Endodermal cell (in vitro differentiated cells): ENCODE results near the gene COX6A2. TPM values are rescaled to one million over a fixed set of nuclear protein-coding genes. Genes with fewer than 3 reads are reported as not detected.

Experiments
- DNase-seq: peaks from one replicate; pipeline ENCODE4 v3.0.0-alpha.2; 2017
- H3K27ac ChIP-seq: 2 replicates; pipeline ENCODE4 v1.5.1; 2013; ENCODE audit warnings: mild to moderate bottlenecking, low read depth, low read length, moderate library complexity
- H3K27me3 ChIP-seq: 2 replicates; pipeline ENCODE4 v1.6.1; 2013; ENCODE audit warnings: mild to moderate bottlenecking, low read length, moderate library complexity; ENCODE audit not compliant: insufficient read depth, control insufficient read depth, poor library complexity, severe bottlenecking
- H3K36me3 ChIP-seq: 2 replicates; pipeline ENCODE4 v1.7.0; 2013; ENCODE audit warnings: mild to moderate bottlenecking, low read length, moderate library complexity; ENCODE audit not compliant: control insufficient read depth, insufficient read depth
- H3K4me1 ChIP-seq: one replicate; pipeline ENCODE4 v1.7.0; 2013; ENCODE audit warnings: low read length; ENCODE audit not compliant: control insufficient read depth, insufficient read depth
- H3K4me3 ChIP-seq: 2 replicates; pipeline ENCODE4 v1.5.1; 2013; ENCODE audit warnings: mild to moderate bottlenecking, low read length, moderate library complexity
- H3K9ac ChIP-seq: 2 replicates; pipeline ENCODE4 v1.6.1; 2013; ENCODE audit warnings: mild to moderate bottlenecking, low read length, moderate library complexity; ENCODE audit not compliant: poor library complexity, severe bottlenecking; ENCODE audit errors: extremely low read depth
- H3K9me3 ChIP-seq: 2 replicates; pipeline ENCODE4 v1.6.1; 2013; ENCODE audit warnings: mild to moderate bottlenecking, low read length, moderate library complexity; ENCODE audit not compliant: control insufficient read depth
- H3K27ac Mint-ChIP-seq: 2 replicates; pipeline ENCODE4 v1.8.0; 2020; ENCODE audit warnings: mixed read lengths
- H3K27me3 Mint-ChIP-seq: 2 replicates; pipeline ENCODE4 v1.8.0; 2021; ENCODE audit warnings: mild to moderate bottlenecking, mixed read lengths; ENCODE audit not compliant: insufficient read depth
- H3K36me3 Mint-ChIP-seq: 2 replicates; pipeline ENCODE4 v1.8.0; 2020; ENCODE audit warnings: low read depth, mixed read lengths
- H3K4me1 Mint-ChIP-seq: 2 replicates; pipeline ENCODE4 v1.8.0; 2020; ENCODE audit warnings: mixed read lengths
- H3K4me3 Mint-ChIP-seq: 2 replicates; pipeline ENCODE4 v1.8.0; 2020; ENCODE audit warnings: mild to moderate bottlenecking, moderate library complexity, mixed read lengths
- H3K9me3 Mint-ChIP-seq: 2 replicates; pipeline ENCODE4 v1.8.0; 2020; ENCODE audit warnings: mild to moderate bottlenecking, mixed read lengths
- WGBS, 2 experiments: methylation state at CpG; one replicate each; pipeline versions ENCODE4 v1.1.5 to v1.1.7; 2013; ENCODE audit warnings: missing lambda C conversion rate in 2 of 2, mixed read lengths in 1 of 2; ENCODE audit not compliant: insufficient coverage in 1 of 2, insufficient read length in 1 of 2; 5-methylcytosine and 5-hydroxymethylcytosine counted together
- total RNA-seq, 2 donors: library from RNA; stranded (reverse); fragmentation: NEBNext Ultra II Directional in 1 of 2; extraction: Animal tissue kit (Norgen Biotek cat#: 25700) in 1 of 2; gene quantifications; 2 replicates in 1 of 2; 3 replicates in 1 of 2; pipeline ENCODE4 v1.2.1, GENCODE V29; 2021
- TF ChIP-seq, protein P1 (sequence below): fragments of 200-600 bp; sonication (generic); conservative IDR thresholded peaks from 2 replicates; pipeline ENCODE4 v1.5.0; 2021; ENCODE audit warnings: antibody characterized with exemption, mild to moderate bottlenecking

COX6A2 gene
- total RNA-seq, 2 donors from 2014 or later, result not detected

GRCh38 chr16:31471241-31471874 is 43.2 kb upstream of the COX6A2 start:
- no peak for DNase-seq
- peak overlapping the region; percentile 27 for H3K9ac ChIP-seq
- H3K4me3 ChIP-seq, result peak overlapping the region; percentile 80
- H3K4me1 ChIP-seq, result no peaks in the 10 kb centered on the region
- TF ChIP-seq, protein P1, sequence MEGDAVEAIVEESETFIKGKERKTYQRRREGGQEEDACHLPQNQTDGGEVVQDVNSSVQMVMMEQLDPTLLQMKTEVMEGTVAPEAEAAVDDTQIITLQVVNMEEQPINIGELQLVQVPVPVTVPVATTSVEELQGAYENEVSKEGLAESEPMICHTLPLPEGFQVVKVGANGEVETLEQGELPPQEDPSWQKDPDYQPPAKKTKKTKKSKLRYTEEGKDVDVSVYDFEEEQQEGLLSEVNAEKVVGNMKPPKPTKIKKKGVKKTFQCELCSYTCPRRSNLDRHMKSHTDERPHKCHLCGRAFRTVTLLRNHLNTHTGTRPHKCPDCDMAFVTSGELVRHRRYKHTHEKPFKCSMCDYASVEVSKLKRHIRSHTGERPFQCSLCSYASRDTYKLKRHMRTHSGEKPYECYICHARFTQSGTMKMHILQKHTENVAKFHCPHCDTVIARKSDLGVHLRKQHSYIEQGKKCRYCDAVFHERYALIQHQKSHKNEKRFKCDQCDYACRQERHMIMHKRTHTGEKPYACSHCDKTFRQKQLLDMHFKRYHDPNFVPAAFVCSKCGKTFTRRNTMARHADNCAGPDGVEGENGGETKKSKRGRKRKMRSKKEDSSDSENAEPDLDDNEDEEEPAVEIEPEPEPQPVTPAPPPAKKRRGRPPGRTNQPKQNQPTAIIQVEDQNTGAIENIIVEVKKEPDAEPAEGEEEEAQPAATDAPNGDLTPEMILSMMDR, result no peak
- peaks cover 54% of the 10 kb centered on the region for H3K27me3 Mint-ChIP-seq
- H3K9me3 ChIP-seq, result no peaks in the 10 kb centered on the region
- H3K36me3 Mint-ChIP-seq, result peaks cover 17% of the 10 kb centered on the region
- H3K9me3 Mint-ChIP-seq, result no peaks in the 10 kb centered on the region
- H3K4me3 Mint-ChIP-seq, result peak overlapping the region; percentile 66
- H3K4me1 Mint-ChIP-seq, result peaks cover 10% of the 10 kb centered on the region
- H3K36me3 ChIP-seq, result peaks cover 17% of the 10 kb centered on the region
- 47 to 68% methylated on average over 4 to 15 of the region's 15 CpGs for WGBS, 2 experiments
- no peaks in the 10 kb centered on the region for H3K27me3 ChIP-seq
- peak overlapping the region; percentile 72 for H3K27ac ChIP-seq
- no peak overlapping the region for H3K27ac Mint-ChIP-seq

DNA sequence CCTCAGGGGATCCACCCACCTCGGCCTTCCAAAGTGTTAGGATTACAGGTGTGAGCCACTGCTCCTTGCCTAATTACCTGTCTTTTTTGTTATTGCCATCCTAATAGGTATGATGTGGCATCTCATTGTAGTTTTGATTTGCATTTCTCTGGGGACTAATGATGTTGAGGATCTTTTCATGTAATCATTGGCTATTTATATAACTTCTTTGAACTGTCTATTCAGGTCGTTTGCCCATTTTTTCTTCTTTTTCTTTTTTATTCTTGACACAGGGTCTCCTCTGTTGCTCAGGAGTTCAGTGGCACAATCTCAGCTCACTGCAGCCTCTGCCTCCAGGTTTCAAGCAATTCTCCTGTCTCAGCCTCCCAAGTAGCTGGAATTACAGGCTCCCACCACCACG is 42.5 kb upstream of the COX6A2 start:
- peaks cover 17% of the 10 kb centered on the region for H3K36me3 ChIP-seq
- H3K9me3 Mint-ChIP-seq, result no peaks in the 10 kb centered on the region
- peaks cover 20% of the 10 kb centered on the region for H3K36me3 Mint-ChIP-seq
- H3K4me3 Mint-ChIP-seq, result no peak overlapping the region
- no peak overlapping the region for H3K9ac ChIP-seq
- H3K27me3 Mint-ChIP-seq, result peaks cover 47% of the 10 kb centered on the region
- H3K27me3 ChIP-seq, result no peaks in the 10 kb centered on the region
- TF ChIP-seq, protein P1, result no peak
- peaks cover 6% of the 10 kb centered on the region for H3K4me1 Mint-ChIP-seq
- H3K27ac Mint-ChIP-seq, result no peak overlapping the region
- no peak overlapping the region for H3K27ac ChIP-seq
- no peaks in the 10 kb centered on the region for H3K4me1 ChIP-seq
- WGBS, 2 experiments, result 86 to 92% methylated on average over 2 to 3 of the region's 3 CpGs
- H3K4me3 ChIP-seq, result no peak overlapping the region
- H3K9me3 ChIP-seq, result no peaks in the 10 kb centered on the region
- DNase-seq, result no peak

DNA sequence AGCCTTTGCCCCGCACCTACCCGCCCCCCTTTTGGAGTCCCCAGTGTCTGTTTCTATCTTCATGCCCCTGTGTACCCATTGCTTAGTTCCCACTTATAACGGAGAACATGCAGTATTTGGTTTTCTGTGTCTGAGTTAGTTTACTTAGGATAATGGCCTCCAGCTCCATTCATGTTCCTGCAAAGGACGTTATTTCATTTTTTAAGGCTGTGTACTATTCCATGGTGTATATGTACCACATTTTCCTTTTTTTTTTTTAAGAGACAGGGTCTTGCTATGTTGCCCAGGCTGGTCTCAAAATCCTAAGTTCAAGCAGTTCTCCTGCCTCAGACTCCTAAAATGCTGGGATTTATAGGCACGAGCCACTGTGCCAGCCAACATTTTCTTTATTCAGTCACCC is 39.7 kb upstream of the COX6A2 start:
- TF ChIP-seq, protein P1, result no peak
- H3K9me3 ChIP-seq, result no peaks in the 10 kb centered on the region
- 92 to 100% methylated on average over 2 to 5 of the region's 5 CpGs for WGBS, 2 experiments
- no peak for DNase-seq
- H3K27me3 ChIP-seq, result no peaks in the 10 kb centered on the region
- H3K27ac ChIP-seq, result no peak overlapping the region
- H3K4me1 ChIP-seq, result no peaks in the 10 kb centered on the region
- no peak overlapping the region for H3K4me3 ChIP-seq
- H3K9me3 Mint-ChIP-seq, result no peaks in the 10 kb centered on the region
- peaks cover 6% of the 10 kb centered on the region for H3K4me1 Mint-ChIP-seq
- no peak overlapping the region for H3K9ac ChIP-seq
- no peak overlapping the region for H3K27ac Mint-ChIP-seq
- peaks cover 29% of the 10 kb centered on the region for H3K36me3 Mint-ChIP-seq
- peaks cover 10% of the 10 kb centered on the region for H3K36me3 ChIP-seq
- H3K4me3 Mint-ChIP-seq, result no peak overlapping the region
- peaks cover 19% of the 10 kb centered on the region for H3K27me3 Mint-ChIP-seq
